Fibroblast of upper back skin (primary cell): ENCODE data around the gene CYP2D6.
"Not testable (repeated sequence)": the region's sequence is repeated elsewhere in the genome, so short reads cannot be mapped to it uniquely, and the experiment has no call there.

Experiments
- DNase-seq: peaks from one replicate; pipeline ENCODE4 v3.0.0-alpha.2; 2013

CYP2D6 gene

GRCh38 chr22:42130639-42131431, at the start of gene CYP2D6:
Gene CYP2D6, minus strand, starts transcription at chr22:42130810. Its CDS starts 19 bp downstream, at chr22:42130791.
- not testable (repeated sequence) for DNase-seq

GRCh38 chr22:42179616-42180015, 49.0 kb upstream of the CYP2D6 start:
- peak; percentile 75 for DNase-seq

GRCh38 chr22:42178910-42179519, 48.4 kb upstream of the CYP2D6 start:
- no peak for DNase-seq

- no peak for DNase-seq
Observed at GRCh38 chr22:42177891-42178336, 47.3 kb upstream of the CYP2D6 start.

- DNase-seq = no peak
Observed at GRCh38 chr22:42176255-42176915, 45.8 kb upstream of the CYP2D6 start.

GRCh38 chr22:42174062-42174461, 43.5 kb upstream of the CYP2D6 start:
- DNase-seq = peak; percentile 67

- no peak for DNase-seq
Observed at GRCh38 chr22:42173183-42173926, 42.7 kb upstream of the CYP2D6 start.

- no peak for DNase-seq
Observed at GRCh38 chr22:42172773-42173172, 42.2 kb upstream of the CYP2D6 start.

- no peak for DNase-seq
Observed at GRCh38 chr22:42171946-42172719, 41.5 kb upstream of the CYP2D6 start.

- DNase-seq = no peak
Observed at GRCh38 chr22:42171417-42171816, 40.8 kb upstream of the CYP2D6 start.

GRCh38 chr22:42170946-42171345, 40.3 kb upstream of the CYP2D6 start:
- DNase-seq = no peak

- peak; percentile 66 for DNase-seq
Observed at GRCh38 chr22:42169055-42169469, 38.5 kb upstream of the CYP2D6 start.

GRCh38 chr22:42168476-42168875, 37.9 kb upstream of the CYP2D6 start:
- DNase-seq = no peak

- DNase-seq = no peak
Observed at GRCh38 chr22:42167066-42167465, 36.5 kb upstream of the CYP2D6 start.

- no peak for DNase-seq
Observed at GRCh38 chr22:42164901-42165300, 34.3 kb upstream of the CYP2D6 start.

- no peak for DNase-seq
Observed at GRCh38 chr22:42163515-42163914, 32.9 kb upstream of the CYP2D6 start.

- DNase-seq = no peak
Observed at GRCh38 chr22:42162728-42163489, 32.3 kb upstream of the CYP2D6 start.

GRCh38 chr22:42160830-42161696, 30.5 kb upstream of the CYP2D6 start:
- no peak for DNase-seq

- no peak for DNase-seq
Observed at GRCh38 chr22:42160251-42160650, 29.6 kb upstream of the CYP2D6 start.

GRCh38 chr22:42158456-42159132, 28.0 kb upstream of the CYP2D6 start:
- DNase-seq = no peak
